Caco-2 (cell line): Measurements from ENCODE around the gene ZNF554. TPM values are rescaled to one million over a fixed set of nuclear protein-coding genes. Genes with fewer than 3 reads are reported as not detected.

Source experiments
- BruUV-seq: library from RNA; stranded (reverse); fragments of 400-500 nt; replicated peaks from 2 replicates; lab custom pipeline; 2021; lab: Mats Ljungman, UMichigan
- CTCF ChIA-PET: fragments of 300-600 bp; sonication (Branson Sonifier 250); formaldehyde crosslinking; loops from one replicate; lab custom pipeline; 2022; ENCODE audit warnings: antibody characterized with exemption; lab: Charles Lee
- POLR2A ChIA-PET: fragments of 300-600 bp; sonication (Branson Sonifier 250); formaldehyde crosslinking; loops from one replicate; lab custom pipeline; 2022; ENCODE audit warnings: antibody characterized with exemption; lab: Charles Lee
- DNase-seq, 2 experiments: peaks; one replicate each; pipeline versions ENCODE4 v3.0.0 to v3.0.0-alpha.2; 2020 to 2022
- H3K27me3 ChIP-seq: replicated peaks from 2 replicates; pipeline ENCODE4 v1.6.0; 2011; ENCODE audit warnings: low read length; ENCODE audit not compliant: control insufficient read depth, insufficient read depth
- H3K36me3 ChIP-seq: 2 replicates; pipeline ENCODE4 v1.5.1; 2011; ENCODE audit warnings: low read length; ENCODE audit not compliant: control insufficient read depth, insufficient read depth
- H3K4me1 ChIP-seq: fragments of 250-450 bp; sonication (Bioruptor Pico); 2 replicates; pipeline ENCODE4 v1.5.1; 2020; ENCODE audit warnings: mild to moderate bottlenecking
- H3K4me3 ChIP-seq: 2 replicates; pipeline ENCODE4 v1.5.1; 2011; ENCODE audit warnings: low read depth, mild to moderate bottlenecking, control low read depth, low read length
- H3K9me3 ChIP-seq: fragments of 250-450 bp; sonication (Bioruptor Pico); 2 replicates; pipeline ENCODE4 v1.5.1; 2020; ENCODE audit warnings: mild to moderate bottlenecking, moderate library complexity
- H3K27ac Mint-ChIP-seq: one replicate; pipeline ENCODE4 v1.8.0; 2022; ENCODE audit warnings: mixed read lengths; ENCODE audit not compliant: unreplicated experiment
- H3K27me3 Mint-ChIP-seq: one replicate; pipeline ENCODE4 v1.8.0; 2022; ENCODE audit warnings: mixed read lengths; ENCODE audit not compliant: insufficient read depth, unreplicated experiment
- H3K36me3 Mint-ChIP-seq: one replicate; pipeline ENCODE4 v1.8.0; 2022; ENCODE audit warnings: mild to moderate bottlenecking, mixed read lengths; ENCODE audit not compliant: insufficient read depth, unreplicated experiment
- H3K4me1 Mint-ChIP-seq: one replicate; pipeline ENCODE4 v1.8.0; 2022; ENCODE audit warnings: low read depth, mixed read lengths; ENCODE audit not compliant: unreplicated experiment
- H3K4me3 Mint-ChIP-seq: one replicate; pipeline ENCODE4 v1.8.0; 2022; ENCODE audit warnings: mild to moderate bottlenecking, moderate library complexity, mixed read lengths; ENCODE audit not compliant: unreplicated experiment
- H3K9me3 Mint-ChIP-seq: one replicate; pipeline ENCODE4 v1.8.0; 2022; ENCODE audit warnings: mixed read lengths; ENCODE audit not compliant: unreplicated experiment
- CTCF ChIP-seq, 2 experiments: fragments of 200-600 bp in 1 of 2; IDR thresholded peaks; 1 replicate in 1 of 2; 2 replicates in 1 of 2; pipeline versions ENCODE4 v1.5.1 to v1.8.0; 2011 to 2022; ENCODE audit warnings: antibody characterized with exemption in 1 of 2, control low read depth in 1 of 2, inconsistent platforms in 1 of 2, low read depth in 1 of 2, low read length in 1 of 2, mild to moderate bottlenecking in 1 of 2, moderate library complexity in 1 of 2; ENCODE audit not compliant: insufficient read depth in 1 of 2, severe bottlenecking in 1 of 2, unreplicated experiment in 1 of 2
- intact Hi-C: fragments of 100-400 bp; cut with micrococcal nuclease; formaldehyde crosslinking; loops from one replicate; pipeline ENCODE4 v1.10.0; 2022; ENCODE audit not compliant: unreplicated experiment
- total RNA-seq: library from RNA; stranded (reverse); gene quantifications from 2 replicates; pipeline ENCODE4 v1.2.3, GENCODE V29; 2022

ZNF554 gene
- total RNA-seq, 1 experiment from 2014 or later: 3.7 TPM

DNA sequence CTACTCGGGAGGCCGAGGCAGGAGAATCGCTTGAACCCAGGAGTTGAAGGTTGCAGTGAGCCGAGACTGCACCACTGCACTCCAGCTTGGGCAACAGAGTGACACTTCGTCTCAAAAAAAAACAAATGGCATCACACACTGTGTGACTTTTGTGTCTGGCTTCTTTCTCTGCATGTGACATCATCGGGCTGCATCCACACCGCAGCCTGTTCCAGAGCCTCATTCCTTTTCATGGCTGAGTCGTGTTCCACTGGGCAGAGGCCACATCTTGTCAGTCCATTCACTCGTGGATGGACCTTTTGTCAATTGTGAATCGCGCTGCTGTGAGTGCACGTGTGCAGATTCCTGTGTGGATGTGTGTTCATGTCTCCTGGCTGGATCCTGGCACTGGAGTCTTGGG is 26.1 kb upstream of the ZNF554 start:
- Histone ChIP-seq H3K36me3 (peaks cover 2% of the 10 kb centered on the region; the same call in 1 of the 2 replicates), H3K4me1 (no peaks in the 10 kb centered on the region), H3K27me3 (no peaks in the 10 kb centered on the region), H3K9me3 (no peaks in the 10 kb centered on the region), H3K4me3 (no peak overlapping the region)
- POLR2A ChIA-PET: no interaction called here
- H3K9me3 Mint-ChIP-seq: no peaks in the 10 kb centered on the region
- CTCF ChIA-PET: no interaction called here
- BruUV-seq: no TSS peak
- H3K27me3 Mint-ChIP-seq: no peaks in the 10 kb centered on the region
- TF ChIP-seq CTCF (IDR thresholded peaks at IDR 0.05; ENCODE audit: insufficient read depth in 1 of 2, low read depth in 1 of 2, low read length in 1 of 2, severe bottlenecking in 1 of 2, unreplicated experiment in 1 of 2): no peak
- H3K4me3 Mint-ChIP-seq: no peak overlapping the region
- no peak for DNase-seq
- H3K27ac Mint-ChIP-seq: no peak overlapping the region
- intact Hi-C loops: no loop called here
- H3K36me3 Mint-ChIP-seq: peaks cover 63% of the 10 kb centered on the region
- H3K4me1 Mint-ChIP-seq: no peaks in the 10 kb centered on the region

GRCh38 chr19:2795827-2796658 is 23.6 kb upstream of the ZNF554 start:
- Mint-ChIP-seq H3K4me1 (no peaks in the 10 kb centered on the region), H3K4me3 (no peak overlapping the region), H3K27me3 (no peaks in the 10 kb centered on the region), H3K36me3 (peaks cover 68% of the 10 kb centered on the region), H3K9me3 (no peaks in the 10 kb centered on the region), H3K27ac (peak overlapping the region; percentile 48)
- intact Hi-C loops: no loop called here
- no peak for TF ChIP-seq CTCF (IDR thresholded peaks at IDR 0.05; ENCODE audit: insufficient read depth in 1 of 2, low read depth in 1 of 2, low read length in 1 of 2, severe bottlenecking in 1 of 2, unreplicated experiment in 1 of 2)
- ChIA-PET CTCF (no interaction called here), POLR2A (interaction anchor here (0.6 kb wide), 1 partner anchor 289 kb away, joined by 4 read pairs; no protein-coding TSS in a partner anchor)
- Histone ChIP-seq H3K9me3 (no peaks in the 10 kb centered on the region), H3K27me3 (no peaks in the 10 kb centered on the region), H3K4me3 (no peak overlapping the region), H3K4me1 (no peaks in the 10 kb centered on the region), H3K36me3 (peaks cover 6% of the 10 kb centered on the region)
- BruUV-seq: no TSS peak
- no peak for DNase-seq

- CTCF ChIA-PET: no interaction called here
- H3K4me3 ChIP-seq: no peak overlapping the region
- Mint-ChIP-seq H3K36me3 (peaks cover 67% of the 10 kb centered on the region), H3K4me3 (no peak overlapping the region), H3K27me3 (no peaks in the 10 kb centered on the region), H3K4me1 (no peaks in the 10 kb centered on the region), H3K27ac (no peak overlapping the region), H3K9me3 (no peaks in the 10 kb centered on the region)
- H3K4me1 ChIP-seq: no peaks in the 10 kb centered on the region
- H3K27me3 ChIP-seq: no peaks in the 10 kb centered on the region
- intact Hi-C loops: no loop called here
- POLR2A ChIA-PET: no interaction called here
- no peak for DNase-seq
- H3K36me3 ChIP-seq: peaks cover 6% of the 10 kb centered on the region
- H3K9me3 ChIP-seq: no peaks in the 10 kb centered on the region
- no TSS peak for BruUV-seq
- no peak for TF ChIP-seq CTCF (IDR thresholded peaks at IDR 0.05; ENCODE audit: insufficient read depth in 1 of 2, low read depth in 1 of 2, low read length in 1 of 2, severe bottlenecking in 1 of 2, unreplicated experiment in 1 of 2)
Observed at GRCh38 chr19:2796659-2797266, 22.9 kb upstream of the ZNF554 start.
